HG03439 (cell line): Measurements from ENCODE around the gene ZRANB1.

Experiments used
- ATAC-seq: cut with Tn5 transposase; IDR thresholded peaks from one replicate; pipeline ENCODE4 v1.9.1; 2021; ENCODE audit warnings: mild to moderate bottlenecking, moderate library complexity; ENCODE audit not compliant: unreplicated experiment

Gene ZRANB1

DNA sequence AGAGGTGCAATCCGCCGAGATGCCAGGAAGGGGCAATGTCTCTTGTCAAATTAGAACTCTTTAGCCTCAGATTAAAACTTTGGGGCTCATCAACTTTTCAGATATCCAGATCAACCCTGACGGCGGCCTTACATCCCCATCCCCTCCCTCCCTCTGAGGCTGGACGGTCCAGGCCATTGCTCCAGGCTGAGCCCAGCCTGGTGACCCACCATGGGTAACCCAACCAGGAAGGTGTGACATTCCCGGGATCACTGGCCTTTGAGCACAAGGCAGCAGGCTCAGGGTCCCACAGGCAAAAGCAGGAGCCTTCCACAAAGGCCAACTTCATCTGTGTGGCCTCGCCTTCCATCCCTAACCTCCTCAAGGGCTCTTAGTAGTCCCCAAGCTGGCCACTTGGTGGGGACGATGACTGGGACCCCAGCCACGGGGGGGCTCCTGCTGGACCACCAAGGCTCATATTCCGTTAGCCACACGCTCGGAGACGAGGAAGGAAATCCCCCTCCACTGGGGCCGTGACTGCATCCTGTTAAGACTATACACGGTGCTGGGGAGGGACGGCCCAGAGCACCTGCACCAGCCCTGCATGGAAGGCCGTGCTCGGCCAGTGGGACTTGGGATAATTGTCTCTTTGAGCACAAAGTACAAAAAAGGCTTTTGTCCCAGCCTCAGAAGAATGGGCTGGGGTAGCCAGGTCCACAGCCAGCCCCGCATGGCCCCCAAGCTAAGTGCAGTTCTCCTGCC is 62.8 kb downstream of the ZRANB1 start:
- no peak for ATAC-seq

DNA sequence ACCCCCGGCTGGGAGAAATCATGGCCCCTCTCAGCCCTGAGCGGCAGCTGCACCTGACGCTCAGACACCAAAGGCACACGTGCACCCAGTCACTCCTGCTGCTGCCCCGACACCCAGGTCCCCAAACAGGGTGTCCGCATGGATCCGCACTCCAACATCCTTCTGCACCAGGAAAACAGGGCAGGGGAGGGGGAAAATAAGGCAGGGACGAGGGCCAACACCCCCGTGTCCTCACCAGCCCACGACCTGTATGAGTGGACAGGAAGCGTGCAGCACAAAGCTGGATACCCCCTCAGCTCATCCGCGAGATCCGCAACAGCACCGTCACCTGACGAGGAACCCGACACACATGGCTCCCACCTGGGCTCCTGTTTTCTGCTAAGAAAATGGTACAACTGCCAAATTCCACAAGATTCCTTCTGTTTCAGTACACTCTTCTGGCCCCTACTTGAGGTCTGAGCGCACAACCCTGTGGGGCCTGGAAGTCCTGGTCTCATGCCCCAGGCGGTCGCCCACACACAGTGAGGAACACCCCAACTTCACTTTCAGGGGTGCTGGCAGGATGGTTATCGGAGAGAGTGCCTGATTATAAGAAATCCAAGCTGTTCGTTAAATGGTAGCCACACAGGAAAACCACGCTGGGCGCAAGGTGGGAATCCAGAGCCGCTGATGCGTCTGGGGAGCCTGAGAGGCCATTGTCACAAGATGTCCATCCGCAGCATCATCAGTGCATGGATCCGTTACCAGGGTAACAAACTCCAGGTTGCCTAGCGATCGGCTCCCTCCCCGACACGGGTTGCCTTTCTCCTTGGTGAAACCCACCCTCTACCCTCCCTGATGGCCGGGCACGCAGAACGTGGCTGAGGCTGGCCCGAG is 63.6 kb downstream of the ZRANB1 start:
- no peak for ATAC-seq

- ATAC-seq: no peak
Measured at GRCh38 chr10:125006188-125006680, 64.3 kb downstream of the ZRANB1 start.

GRCh38 chr10:125006921-125007426 is 65.1 kb downstream of the ZRANB1 start:
- ATAC-seq: no peak

GRCh38 chr10:125007436-125007835 is 65.5 kb downstream of the ZRANB1 start:
- ATAC-seq: no peak

DNA sequence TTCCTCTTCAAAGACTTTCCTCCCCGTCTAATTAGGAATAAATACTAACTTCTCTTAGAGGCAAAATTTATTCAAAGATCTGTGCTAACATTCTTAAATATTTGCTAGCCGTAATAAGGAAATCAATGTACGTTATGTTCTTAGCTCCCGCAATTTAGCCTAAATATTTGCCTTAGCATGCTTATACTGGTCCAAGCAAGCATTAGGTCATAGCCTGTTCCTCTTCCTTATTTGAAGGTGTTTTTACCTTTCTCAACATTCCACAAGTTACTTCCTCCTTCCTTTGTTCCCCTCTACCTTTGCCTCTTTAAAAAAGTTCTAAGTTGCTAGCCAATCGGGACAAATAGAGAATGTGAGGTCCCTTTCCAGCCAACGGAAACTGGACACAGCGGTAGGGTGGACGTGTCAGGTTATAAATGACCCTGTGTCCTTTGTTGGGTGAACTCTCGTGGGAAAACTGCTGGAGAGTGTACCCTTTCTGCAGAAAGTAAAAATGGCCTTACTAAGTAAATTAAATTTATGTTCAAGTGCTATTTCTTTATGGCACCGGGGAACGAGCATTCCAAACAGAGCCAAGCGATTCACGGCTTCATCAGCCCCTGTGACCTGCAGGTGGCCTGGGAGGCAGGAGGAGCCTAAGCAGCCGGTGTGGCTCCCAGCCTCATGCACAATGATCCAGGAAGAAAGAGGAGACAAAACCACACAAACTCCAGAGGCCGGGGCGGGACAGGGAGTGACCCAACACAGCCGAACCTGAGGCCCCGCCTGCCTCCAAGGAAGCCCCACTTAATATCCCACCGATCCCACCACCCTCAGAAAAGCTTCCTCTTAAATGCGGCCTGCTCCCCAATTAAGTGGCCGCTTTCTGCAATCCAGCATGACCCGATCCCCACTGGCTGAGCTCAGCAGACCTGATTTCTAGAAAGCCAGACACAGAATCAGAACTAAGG is 67.0 kb downstream of the ZRANB1 start:
- ATAC-seq: no peak

- ATAC-seq: no peak
Measured at GRCh38 chr10:125009661-125010161, 67.8 kb downstream of the ZRANB1 start.

- no peak for ATAC-seq
Measured at GRCh38 chr10:125010362-125010761, 68.4 kb downstream of the ZRANB1 start.

DNA sequence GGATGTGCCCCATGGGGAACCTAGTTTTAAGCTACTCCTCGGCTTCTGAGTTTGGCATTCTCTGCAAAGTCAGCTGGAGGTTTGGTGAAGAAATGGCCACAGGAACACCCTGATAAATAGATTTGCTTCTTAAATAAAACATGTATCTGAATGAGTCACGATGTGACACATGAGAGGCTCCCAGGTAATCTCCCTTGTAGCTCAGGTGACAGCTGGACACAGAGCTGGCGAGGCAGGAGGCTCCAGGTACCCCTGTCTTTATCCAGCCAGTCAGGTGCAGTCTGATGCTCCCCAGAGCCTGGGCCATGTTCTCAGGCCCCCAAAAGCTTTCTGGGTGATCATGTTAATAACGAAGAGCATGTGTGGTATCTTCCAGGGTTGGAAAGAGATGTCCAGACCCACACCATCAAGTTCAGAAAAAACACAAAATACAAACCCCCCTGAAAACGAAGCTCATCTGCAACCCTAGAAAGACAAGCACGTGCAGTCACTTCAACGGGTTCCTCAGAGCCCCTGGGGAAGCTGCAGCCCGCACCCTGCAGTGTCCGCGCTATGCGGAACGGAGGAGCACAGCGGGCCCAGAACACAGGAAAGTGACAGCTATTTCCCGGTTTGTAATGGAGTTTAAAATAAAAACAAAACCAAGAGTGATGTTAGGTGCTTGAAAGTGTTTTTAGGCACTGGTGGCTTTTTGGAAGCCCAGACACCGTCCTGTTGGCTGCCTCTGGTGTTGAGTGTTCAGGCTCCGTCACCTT is 69.4 kb downstream of the ZRANB1 start:
- ATAC-seq: no peak

- no peak for ATAC-seq
Measured at GRCh38 chr10:125011926-125012705, 70.2 kb downstream of the ZRANB1 start.

DNA sequence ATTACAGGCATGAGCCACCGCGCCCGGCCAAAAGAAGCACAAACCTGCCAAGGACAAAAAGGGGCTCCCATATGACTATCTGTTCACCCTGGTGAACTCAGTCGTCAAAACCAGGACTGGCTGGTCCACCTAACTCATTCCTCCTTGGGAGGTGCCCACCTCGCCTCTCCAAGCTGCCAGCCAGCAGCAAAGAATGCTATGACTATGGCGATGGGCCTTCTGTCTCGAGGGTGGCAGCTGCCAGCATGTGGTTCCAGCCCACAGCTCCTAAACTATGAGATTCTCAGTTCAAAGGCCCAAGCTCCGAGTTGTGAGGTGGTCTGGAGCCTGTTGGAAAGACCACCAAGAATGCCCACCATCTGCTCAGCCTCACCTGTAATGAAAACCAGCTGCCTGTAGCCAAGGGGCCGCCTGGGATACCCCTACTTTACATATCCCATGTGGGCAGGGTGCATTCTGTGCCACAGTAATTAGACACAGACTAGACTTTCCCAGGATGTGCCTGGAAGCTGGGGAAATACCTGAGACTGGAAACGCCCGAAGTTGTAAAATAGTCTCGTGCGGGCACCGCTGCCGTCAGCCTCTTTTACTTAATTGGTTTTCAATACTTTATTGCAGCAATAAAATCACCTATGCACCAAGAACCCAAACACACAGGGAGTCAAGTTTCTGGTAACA is 71.1 kb downstream of the ZRANB1 start:
- ATAC-seq: no peak

DNA sequence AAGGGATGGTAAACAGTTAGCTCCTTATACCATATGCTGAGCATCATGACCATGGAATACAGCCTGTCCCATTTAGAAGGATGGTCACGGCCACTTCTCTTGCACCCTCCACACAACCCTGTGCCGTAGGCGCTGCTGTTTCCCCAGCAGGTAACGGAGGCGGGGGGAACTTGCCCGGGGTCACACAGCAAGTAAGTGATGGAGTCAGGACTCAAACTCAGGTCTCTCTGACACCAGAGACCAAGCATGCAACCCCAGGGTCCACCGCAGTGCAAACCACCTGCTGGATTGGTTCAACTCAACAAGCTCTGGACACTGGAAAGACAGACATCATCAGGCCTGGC is 71.6 kb downstream of the ZRANB1 start:
- no peak for ATAC-seq

DNA sequence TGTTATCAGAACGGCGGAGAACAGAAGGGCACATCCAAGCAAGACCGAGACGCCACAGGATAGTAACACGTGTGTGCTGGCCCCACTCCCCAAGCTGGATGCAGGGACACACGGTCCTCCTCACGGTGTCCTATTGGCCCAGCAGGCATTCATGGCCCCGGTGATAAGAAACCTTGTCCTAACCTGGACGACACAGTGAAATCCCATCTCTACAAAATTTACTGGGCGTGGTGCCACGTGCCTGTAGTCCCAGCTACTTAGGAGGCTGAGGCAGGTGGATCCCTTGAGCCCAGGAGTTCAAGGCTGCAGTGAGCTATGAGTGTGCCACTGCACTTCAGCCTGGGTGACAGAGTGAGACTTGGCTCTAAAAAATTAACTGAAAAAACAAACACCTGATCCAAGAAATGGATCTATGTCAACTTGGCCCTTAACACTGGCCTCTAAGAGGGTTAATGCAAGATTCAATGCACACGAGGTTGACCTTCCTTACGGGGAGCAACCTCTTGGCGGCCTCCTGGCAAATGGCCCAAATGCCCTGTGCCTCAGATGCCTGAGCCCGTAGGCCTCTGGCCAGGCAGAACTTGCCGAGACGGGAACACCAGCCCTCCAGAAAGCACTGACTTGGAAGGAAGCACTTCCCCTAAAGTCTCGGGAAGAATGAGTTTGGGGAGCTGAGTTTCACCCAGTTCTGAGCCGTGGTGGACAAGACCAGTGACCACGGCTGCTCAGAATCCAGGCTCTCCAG is 72.3 kb downstream of the ZRANB1 start:
- ATAC-seq: no peak

DNA sequence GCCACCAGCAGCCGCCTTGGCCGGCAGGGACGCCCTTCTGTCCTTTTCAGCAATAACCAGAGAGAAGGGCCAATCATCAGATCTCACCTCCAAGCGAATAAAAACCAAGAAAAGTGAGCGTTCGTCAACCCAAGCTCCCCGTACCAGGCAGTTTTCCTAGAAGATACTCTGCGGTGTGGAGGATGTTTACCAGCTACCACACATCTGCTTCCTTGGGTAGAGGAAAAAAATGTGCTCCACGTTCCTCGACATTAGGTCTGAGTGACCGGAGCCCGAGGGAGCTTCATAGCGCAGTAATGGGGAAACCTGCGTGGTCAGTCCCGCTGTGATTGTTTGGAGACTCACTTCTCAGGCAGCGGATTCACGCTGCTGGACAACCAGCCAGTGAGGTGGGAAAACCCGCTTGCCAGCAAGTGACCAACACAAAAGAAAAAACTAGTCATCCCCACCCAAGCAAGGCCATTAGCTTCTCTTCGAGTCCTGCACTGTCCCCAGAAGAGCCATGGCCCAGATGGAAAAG is 73.0 kb downstream of the ZRANB1 start:
- ATAC-seq: no peak

DNA sequence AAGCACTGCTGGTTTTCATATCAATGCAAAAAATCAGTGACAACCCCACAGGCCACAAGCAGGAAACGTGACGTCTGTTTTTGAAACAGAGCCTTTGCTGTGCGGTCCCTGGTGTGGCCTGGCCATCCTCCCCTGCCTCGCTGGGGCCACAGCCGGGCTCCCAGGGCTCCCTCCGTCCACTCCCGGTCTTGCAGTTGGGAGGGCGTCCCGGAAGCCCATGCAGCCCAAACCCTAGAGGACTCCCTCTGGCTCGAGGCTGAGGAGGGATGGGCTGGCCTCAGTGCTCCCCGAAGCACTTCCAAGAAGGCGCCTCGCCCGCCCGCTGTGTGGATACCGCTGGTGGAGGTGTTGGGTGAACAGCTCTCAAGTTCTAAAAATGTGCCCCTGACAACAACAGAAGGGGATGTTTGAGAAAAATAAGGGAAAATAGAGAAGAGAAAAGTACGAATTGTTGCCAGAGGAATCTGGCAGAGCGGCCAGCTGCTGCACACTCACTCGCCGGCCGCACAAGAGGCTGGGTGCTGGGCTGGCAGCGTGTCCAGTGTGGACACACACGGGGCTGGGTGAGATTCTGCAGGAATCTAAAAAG is 73.5 kb downstream of the ZRANB1 start:
- ATAC-seq: no peak

DNA sequence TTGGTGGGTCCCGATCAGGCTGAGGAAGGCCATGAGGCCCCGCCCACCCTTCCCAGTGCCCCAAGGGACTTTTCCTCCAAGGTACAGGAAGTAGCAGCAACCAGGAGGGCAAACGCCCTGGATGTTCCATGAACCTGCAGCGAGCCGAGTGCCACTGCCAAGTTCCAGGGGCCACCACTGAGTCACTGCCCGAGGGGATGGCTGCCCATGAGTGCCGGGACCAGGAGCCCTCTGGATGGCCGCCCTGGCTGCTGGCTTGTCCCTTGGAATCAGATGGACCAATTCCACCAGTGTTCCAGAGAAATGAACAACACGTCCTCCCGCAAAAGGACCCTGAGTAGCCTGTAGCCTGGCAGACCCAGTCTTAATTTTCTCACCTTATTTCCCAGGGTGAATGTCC is 74.2 kb downstream of the ZRANB1 start:
- no peak for ATAC-seq

DNA sequence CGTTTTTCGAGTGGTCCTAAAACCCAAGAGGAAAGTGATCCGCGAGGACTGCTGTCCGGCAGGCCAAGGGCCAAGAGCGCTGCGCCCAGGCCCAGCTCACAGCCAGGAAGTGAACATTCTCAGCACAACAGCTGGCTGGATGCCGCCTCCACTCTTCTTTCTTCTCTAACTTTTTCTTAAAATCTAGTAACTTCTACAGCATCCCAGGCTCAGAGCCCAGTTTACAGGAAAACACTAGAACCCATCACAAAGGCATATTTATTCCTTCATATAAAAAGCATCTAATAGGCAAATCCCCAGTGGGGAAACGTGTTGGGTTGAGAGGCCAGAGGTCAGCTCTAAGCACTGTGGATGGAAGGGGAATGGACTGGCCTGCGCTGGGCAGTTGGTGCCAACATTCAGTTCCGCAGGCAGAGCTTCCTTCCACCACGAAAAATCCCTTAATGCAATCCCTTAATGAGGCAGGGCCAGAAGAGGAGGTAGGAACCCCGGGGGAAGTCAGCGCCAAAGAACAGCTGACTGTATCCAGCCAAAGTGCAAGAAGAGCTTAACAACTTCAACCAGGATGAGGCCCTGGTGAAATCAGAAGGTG is 74.8 kb downstream of the ZRANB1 start:
- no peak for ATAC-seq
